HG02759 (cell line): Measurements from ENCODE around the gene EXD3.
"Not testable (repeated sequence)": the region's sequence is repeated elsewhere in the genome, so short reads cannot be mapped to it uniquely, and the experiment has no call there.

Source experiments
- ATAC-seq: cut with Tn5 transposase; IDR thresholded peaks from one replicate; pipeline ENCODE4 v1.9.1; 2021; ENCODE audit warnings: mild to moderate bottlenecking, moderate library complexity; ENCODE audit not compliant: unreplicated experiment

The EXD3 gene

GRCh38 chr9:137415451-137415850 is 7.5 kb downstream of the EXD3 start:
- no peak for ATAC-seq

DNA sequence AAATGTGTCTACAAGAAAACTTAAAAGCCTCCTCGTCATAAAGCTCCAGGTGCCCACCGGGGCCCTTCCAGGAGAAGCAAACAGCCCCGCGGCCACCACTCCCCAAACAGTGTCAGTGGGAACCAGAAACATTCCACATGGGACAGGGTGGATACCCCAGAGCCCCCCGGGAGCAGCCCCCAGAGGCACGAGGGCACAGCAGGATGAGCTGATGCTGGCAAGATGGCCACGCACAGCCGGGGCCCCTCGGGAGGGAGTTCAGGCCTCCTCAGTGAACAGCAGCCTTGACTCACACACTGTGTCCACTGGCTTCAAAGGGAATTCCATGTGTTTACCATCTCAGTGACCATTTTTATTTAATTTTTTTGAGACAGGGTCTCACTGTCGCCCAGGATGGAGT is 10.5 kb downstream of the EXD3 start:
- no peak for ATAC-seq

DNA sequence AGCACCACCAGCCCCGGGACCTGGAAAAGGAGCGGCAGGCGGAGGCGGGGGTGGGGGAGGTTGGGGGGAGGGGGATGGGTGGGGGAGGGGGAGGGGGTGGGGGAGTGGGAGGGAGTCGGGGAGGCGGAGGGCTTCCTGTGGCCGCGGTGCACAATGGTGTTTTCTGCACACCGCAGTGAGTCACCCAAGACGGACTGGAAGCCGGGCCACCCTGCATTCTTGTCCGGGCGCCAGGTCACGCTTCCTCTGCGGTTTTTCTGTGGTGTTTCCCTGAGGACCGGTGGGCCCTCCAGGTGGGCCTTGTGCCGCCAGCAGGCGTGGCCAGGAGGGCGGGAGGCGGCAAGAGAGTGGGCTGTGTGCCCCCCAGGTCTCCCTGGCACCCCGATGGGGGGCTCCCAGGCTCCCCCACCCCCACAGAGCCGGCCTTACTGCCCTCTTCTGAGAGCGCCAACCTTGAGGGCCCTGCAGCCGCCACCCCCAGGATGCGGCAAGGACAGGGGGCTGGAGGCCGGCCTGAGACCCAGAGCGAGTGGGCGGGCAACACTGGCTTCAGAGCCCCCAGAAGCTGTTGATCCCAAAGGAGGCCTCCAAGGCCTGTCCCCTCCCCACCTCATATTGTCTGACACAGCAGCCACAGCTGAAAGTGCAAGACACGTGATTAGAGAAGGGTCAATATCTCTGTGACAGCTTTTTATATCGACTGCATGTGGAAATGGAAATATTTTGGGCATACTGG is 11.1 kb downstream of the EXD3 start:
- ATAC-seq = no peak

DNA sequence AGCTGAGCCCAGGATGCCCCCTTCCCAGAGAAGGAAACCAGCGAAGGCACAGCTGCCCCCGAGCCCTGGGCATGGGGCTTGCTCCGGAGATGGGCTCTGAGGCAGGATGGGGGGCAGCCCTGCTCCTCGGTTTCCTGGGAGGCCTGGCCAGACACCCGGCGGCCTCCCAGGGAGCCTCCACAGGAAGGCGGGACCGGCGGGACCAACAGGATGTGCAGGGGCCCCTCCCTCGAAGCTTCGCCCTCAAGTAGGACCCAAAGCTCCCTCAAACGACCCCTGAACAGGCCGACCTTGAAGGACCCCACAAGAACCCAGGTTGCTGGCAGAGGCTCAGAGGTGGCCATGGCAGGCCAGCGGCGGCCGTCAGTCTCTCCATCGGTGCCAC is 11.7 kb downstream of the EXD3 start:
- ATAC-seq = no peak

GRCh38 chr9:137410891-137411249 is 12.1 kb downstream of the EXD3 start:
- ATAC-seq = no peak

- not testable (repeated sequence) for ATAC-seq
Observed at GRCh38 chr9:137410236-137410890, 12.6 kb downstream of the EXD3 start.

DNA sequence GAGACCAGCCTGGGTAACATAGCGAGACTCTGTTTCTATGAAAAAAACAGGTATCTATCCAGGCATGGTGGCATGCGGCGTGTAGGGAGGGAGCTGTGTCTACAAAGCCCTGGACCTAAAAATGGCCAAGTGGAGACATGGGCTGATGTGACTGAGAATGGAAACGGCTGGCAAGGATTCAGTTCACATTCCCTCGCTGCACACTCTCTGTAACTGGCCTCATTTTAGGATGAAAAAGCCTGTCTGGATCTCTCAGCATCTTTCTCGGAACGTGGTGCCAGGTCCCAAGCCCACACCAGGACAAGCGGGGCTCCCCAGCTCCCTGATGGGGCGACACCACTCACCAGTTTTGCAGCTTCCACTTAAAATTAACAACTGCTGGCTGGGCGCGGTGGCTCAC is 13.4 kb downstream of the EXD3 start:
- no peak for ATAC-seq

DNA sequence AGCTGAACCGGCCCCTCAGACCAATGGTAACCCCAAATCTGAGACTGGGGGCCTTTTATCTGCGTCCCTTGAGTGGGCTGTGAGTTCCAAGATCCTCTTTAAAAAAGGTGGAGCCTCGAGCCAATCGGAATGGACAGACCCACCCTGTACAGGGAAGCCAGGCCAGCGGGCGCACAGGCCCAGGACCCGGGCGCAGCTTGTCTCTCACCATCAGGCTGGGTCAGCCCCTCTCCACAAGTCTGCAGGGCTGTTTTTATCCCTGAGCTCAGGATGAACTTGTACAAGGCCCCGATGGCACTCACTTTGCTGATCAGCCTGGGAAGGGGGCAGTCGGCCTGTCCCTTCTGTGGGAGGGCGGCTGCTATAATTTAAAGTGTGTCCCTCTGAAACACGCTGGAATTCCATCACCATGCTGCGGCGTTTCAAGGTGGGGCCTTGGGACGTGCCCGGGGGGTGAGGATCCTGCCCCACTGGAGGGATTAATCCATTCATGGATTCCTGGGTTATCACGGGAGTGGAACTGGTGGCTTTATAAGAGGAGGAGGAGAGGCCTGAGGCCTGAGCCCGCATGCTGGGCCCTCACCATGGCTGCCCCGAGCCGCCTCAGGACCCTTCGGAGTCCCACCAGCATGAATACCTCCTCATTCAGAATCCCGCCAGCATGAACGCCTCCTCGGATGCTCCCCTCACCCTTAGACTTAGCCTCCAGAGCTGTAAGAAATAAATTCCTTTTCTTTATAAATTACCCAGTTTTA is 14.1 kb downstream of the EXD3 start:
- no peak for ATAC-seq

GRCh38 chr9:137407590-137408300 is 15.2 kb downstream of the EXD3 start:
- ATAC-seq = no peak

DNA sequence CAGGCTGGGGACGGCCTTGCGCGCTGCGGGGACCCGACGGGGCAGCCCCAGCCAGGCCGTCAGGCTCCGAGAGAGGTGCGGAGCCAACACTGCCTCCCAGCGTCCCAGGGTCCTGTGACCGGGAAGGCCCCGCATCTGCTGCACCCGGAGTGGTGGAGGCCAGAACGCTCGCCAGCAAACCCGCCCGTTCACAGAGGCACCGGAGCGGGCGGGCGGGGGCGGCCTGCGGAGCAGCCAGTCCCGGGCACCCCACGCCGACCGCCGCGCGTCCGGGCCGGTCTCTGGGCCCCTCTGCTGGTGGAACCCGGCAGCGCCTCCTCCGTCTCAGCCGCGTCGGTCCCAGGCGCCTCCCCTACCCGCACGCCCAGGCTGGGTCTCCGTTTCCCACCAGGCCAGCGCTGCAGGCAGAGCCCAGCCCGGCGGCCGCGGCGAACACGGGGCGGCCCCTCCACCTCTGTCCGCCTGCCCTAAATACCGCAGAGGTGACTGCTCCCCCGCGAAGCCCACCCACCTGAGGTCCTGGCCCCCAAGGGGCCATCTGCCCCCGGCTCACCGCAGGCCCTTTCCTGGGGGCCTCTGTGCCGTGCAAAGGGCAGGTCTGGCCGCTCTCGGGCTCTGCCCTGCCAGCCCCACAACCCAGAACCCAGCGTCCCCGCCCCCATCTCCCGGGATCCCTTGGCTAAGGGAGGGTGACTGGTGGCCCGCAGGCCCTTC is 15.9 kb downstream of the EXD3 start:
- ATAC-seq = peak; percentile 59

GRCh38 chr9:137406085-137406760 is 16.7 kb downstream of the EXD3 start:
- no peak for ATAC-seq

GRCh38 chr9:137405677-137406081 is 17.3 kb downstream of the EXD3 start:
- no peak for ATAC-seq

- ATAC-seq = no peak
Observed at GRCh38 chr9:137404961-137405567, 17.9 kb downstream of the EXD3 start.

- no peak for ATAC-seq
Observed at GRCh38 chr9:137403269-137403668, 19.7 kb downstream of the EXD3 start.

- no peak for ATAC-seq
Observed at GRCh38 chr9:137402746-137403145, 20.2 kb downstream of the EXD3 start.

DNA sequence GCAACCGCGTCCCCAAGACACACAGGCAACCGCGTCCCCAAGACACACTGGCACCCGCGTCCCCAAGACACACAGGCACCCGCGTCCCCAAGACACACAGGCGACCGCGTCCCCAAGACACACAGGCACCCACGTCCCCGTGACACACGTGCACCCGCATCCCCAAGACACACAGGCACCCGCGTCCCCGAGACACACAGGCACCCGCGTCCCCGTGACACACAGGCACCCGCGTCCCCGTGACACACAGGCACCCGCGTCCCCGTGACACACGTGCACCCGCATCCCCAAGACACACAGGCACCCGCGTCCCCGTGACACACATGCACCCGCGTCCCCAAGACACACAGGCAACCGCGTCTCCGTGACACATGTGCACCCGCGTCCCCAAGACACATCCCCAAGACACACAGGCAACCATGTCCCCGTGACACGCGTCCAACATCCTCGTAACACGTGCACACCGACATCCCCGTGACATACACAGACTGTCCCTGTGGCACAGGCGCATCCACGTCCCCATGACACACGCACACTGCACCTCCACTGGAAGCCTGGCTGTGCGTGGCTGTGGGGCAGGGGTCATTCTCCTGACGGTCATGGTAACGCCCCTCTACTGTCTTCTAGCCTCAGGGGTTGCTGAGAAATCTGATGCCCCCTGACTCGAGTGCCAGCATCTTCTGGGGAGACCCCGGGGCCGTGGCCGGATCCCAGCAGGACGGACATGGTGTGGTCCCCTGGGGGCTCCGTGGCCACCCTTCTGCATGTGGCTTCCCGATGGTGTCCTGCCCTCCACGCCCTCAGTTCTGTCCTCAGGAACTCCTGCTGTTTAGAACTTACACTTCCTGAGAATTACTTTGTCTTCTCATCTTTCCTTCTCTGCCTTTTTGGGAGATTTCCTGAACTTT is 24.1 kb downstream of the EXD3 start:
- ATAC-seq = no peak

- ATAC-seq = no peak
Observed at GRCh38 chr9:137397675-137398423, 25.1 kb downstream of the EXD3 start.
